ENCODE measurements around the gene MYO3B. TPM values are rescaled to one million over a fixed set of nuclear protein-coding genes. Genes with fewer than 3 reads are reported as not detected.

Gene MYO3B
- total and polyA plus RNA-seq, 2 of the 8 experiments (the other 6 are each of a cell fraction or from before 2014, with no cell fraction given): 0.17 to 0.19 TPM

DNA sequence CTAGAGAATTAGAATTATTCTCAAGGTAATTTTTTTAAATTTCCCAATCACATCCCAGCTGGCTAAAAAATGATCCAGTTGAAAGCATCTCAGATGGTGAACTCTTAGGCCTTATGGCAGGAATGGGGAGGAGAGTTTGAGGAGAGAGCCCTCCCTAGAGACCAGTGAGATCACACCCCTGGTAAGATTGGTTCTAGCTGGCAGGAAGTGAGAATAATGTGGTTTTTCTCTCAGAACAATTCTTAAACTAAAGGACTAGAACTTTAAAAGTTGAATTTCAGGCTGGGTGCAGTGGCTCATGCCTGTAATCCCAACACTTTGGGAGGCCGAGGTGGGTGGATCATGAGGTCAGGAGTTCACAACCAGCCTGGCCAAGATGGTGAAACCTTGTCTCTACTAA is 120.2 kb downstream of the MYO3B start:
- Histone ChIP-seq H4K8ac (ENCODE audit: extremely low read depth, insufficient read depth, low read length) (no peak overlapping the region), H2BK120ac (replicated peaks; ENCODE audit: low read depth, low read length) (no peak overlapping the region), H3K4ac (replicated peaks; ENCODE audit: insufficient read length, low read depth, low read length) (no peak overlapping the region), H3K79me2 (ENCODE audit: control insufficient read depth in 1 of 2, insufficient read depth in 2 of 2, low read length in 2 of 2) (no peaks in the 10 kb centered on the region), H3K4me3 (ENCODE audit: extremely low read depth in 1 of 4, insufficient read depth in 2 of 4, low read depth in 3 of 4, low read length in 4 of 4) (no peak overlapping the region), H3K18ac (ENCODE audit: extremely low read depth, low read length) (no peak overlapping the region), H2BK12ac (ENCODE audit: low read depth, low read length) (no peak overlapping the region), H3K27me3 (replicated peaks in 1 of 4; ENCODE audit: control insufficient read depth in 3 of 4, extremely low read depth in 1 of 4, insufficient read depth in 3 of 4, low read length in 3 of 4) (no peaks in the 10 kb centered on the region), H2AFZ (ENCODE audit: low read length) (no peak overlapping the region), H3K79me1 (ENCODE audit: low read depth, low read length) (no peaks in the 10 kb centered on the region), H3K14ac (ENCODE audit: insufficient read length) (no peak overlapping the region), H3K23me2 (ENCODE audit: low read depth, low read length) (no peaks in the 10 kb centered on the region), H4K20me1 (replicated peaks in 1 of 2; ENCODE audit: control insufficient read depth in 1 of 2, insufficient read depth in 2 of 2, low read length in 2 of 2) (no peaks in the 10 kb centered on the region), H4K5ac (ENCODE audit: insufficient read length, low read depth, low read length) (no peak overlapping the region), H3K23ac (ENCODE audit: insufficient read length) (no peak overlapping the region), H2AK5ac (ENCODE audit: low read depth, low read length) (no peak overlapping the region), H3K4me1 (replicated peaks in 1 of 4; ENCODE audit: control insufficient read depth in 3 of 4, insufficient read depth in 4 of 4, low read length in 3 of 4) (no peaks in the 10 kb centered on the region; a peak in 1 of 7 replicates), H3K9me3 (ENCODE audit: insufficient read depth in 2 of 2, low read depth in 1 of 2, low read length in 1 of 2) (no peaks in the 10 kb centered on the region), H3K56ac (replicated peaks; ENCODE audit: insufficient read length, low read depth, low read length) (no peak overlapping the region), H3K4me2 (ENCODE audit: insufficient read depth in 1 of 2, low read depth in 2 of 2, low read length in 2 of 2) (no peak overlapping the region), H3K9ac (replicated peaks in 1 of 4; ENCODE audit: extremely low read depth in 1 of 4, low read depth in 3 of 4, low read length in 3 of 4) (no peak overlapping the region), H3K27ac (ENCODE audit: low read depth, low read length) (no peak overlapping the region), H2BK20ac (ENCODE audit: low read length) (no peak overlapping the region), H4K91ac (replicated peaks; ENCODE audit: insufficient read length, low read length) (no peak overlapping the region), H2BK5ac (ENCODE audit: low read depth, low read length) (no peak overlapping the region), H3K36me3 (ENCODE audit: control insufficient read depth in 2 of 4, insufficient read depth in 4 of 4, low read length in 3 of 4) (no peaks in the 10 kb centered on the region), H2BK15ac (ENCODE audit: low read length) (no peak overlapping the region)
- POLR2A ChIA-PET (ENCODE audit: partially characterized antibody): no interaction called here
- DNase-seq (ENCODE audit: low read depth in 1 of 2, low spot score in 2 of 2) (no peak), FAIRE-seq (no peak)
- CTCF ChIA-PET (ENCODE audit: partially characterized antibody): interaction anchor here (1.7 kb wide), 1 partner anchor 14 kb away, joined by 4 read pairs; no protein-coding TSS in a partner anchor
- TF ChIP-seq SP2 (IDR thresholded peaks at IDR 0.05; ENCODE audit: low read length) (no peak), KDM5A (IDR thresholded peaks at IDR 0.05; ENCODE audit: low read length) (no peak), BCL11A (IDR thresholded peaks at IDR 0.05; ENCODE audit: low read depth in 2 of 2, low read length in 2 of 2) (no peak), RXRA (IDR thresholded peaks at IDR 0.05; ENCODE audit: insufficient read depth, low read depth, low read length) (no peak), PHF8 (conservative IDR thresholded peaks at IDR 0.05; ENCODE audit: low read depth, low read length) (no peak)
- 85% methylated on average over 1 of the region's 1 CpG; no CpG with 5 or more reads in 1 of the 2 experiments for WGBS, 2 experiments (ENCODE audit: extremely low coverage in 1 of 2, insufficient coverage in 1 of 2, insufficient read length in 1 of 2, insufficient replicate concordance in 2 of 2, low coverage in 1 of 2, low lambda C conversion rate in 2 of 2, missing lambda C conversion rate in 1 of 2)
